OCI-LY7 (cell line): ENCODE results near the gene BRD9.

ENCODE experiments used
- EZH2phosphoT487 ChIP-seq: fragments of 200-600 bp; sonication (generic); IDR thresholded peaks from 2 replicates; pipeline ENCODE4 v1.6.1; 2018; ENCODE audit warnings: low read depth, borderline replicate concordance, mild to moderate bottlenecking, mixed run types, antibody characterized with exemption, low read length, moderate library complexity, mixed read lengths
- TF ChIP-seq, protein P1 (sequence below): fragments of 200-600 bp; sonication (generic); conservative IDR thresholded peaks from 2 replicates; pipeline ENCODE4 v1.5.1; 2014; ENCODE audit warnings: mild to moderate bottlenecking, antibody characterized with exemption, low read length, moderate library complexity, mixed read lengths

DNA sequence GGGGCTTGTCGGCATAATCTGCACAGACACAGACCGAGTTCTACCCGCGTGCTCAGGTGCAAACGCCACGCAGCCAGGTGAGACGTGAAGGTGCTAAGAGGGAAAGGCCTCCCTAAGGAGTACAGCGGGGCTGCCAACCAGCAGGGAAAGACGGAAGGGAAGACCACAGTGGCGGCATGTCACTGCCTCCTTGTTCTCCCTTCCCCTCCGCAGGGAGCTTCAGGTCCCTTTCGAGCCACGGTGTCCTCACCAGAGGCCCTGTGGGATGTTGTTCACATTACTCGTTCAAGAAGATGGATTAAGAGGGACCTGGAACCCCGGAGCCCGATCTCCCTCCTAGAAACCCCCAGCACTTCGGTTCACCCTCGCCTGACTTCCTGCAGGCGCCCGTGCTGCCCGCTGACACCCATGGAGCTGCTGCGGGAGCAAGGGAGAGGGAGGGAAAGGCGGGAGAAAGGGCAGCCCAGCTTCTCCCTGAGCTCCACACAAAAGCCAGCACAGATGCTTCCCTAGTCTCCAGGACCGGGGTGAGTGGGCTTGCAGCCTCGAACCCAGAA is 686 bp downstream of the BRD9 start:
- TF ChIP-seq, protein P1, sequence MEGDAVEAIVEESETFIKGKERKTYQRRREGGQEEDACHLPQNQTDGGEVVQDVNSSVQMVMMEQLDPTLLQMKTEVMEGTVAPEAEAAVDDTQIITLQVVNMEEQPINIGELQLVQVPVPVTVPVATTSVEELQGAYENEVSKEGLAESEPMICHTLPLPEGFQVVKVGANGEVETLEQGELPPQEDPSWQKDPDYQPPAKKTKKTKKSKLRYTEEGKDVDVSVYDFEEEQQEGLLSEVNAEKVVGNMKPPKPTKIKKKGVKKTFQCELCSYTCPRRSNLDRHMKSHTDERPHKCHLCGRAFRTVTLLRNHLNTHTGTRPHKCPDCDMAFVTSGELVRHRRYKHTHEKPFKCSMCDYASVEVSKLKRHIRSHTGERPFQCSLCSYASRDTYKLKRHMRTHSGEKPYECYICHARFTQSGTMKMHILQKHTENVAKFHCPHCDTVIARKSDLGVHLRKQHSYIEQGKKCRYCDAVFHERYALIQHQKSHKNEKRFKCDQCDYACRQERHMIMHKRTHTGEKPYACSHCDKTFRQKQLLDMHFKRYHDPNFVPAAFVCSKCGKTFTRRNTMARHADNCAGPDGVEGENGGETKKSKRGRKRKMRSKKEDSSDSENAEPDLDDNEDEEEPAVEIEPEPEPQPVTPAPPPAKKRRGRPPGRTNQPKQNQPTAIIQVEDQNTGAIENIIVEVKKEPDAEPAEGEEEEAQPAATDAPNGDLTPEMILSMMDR, result no peak
- no peak for TF ChIP-seq EZH2phosphoT487
